ENCODE data around the gene MYH11.
A peak's percentile ranks its signal among the peaks of the same experiment; 100 is the strongest.
"Not testable (repeated sequence)": the region's sequence is repeated elsewhere in the genome, so short reads cannot be mapped to it uniquely, and the experiment has no call there.

Gene MYH11

DNA sequence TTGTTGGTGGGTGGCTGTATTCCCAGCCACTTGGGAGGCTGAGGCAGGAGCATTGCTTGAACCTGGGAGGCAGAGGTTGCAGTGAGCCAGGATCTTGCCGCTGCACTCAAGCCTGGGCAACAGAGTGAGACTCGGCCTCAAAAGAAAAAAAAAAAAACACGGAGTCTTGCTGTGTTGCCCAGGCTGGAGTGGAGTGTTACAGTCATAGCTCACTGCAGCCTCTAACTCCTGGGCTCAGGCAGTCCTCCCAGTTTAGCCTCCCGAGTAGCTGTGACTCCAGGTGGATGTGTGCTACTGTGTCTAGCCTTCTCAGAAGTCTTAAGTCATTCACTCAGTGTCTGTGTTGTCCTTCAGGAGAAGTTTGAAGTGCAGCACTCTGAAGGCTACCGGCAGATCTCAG, 179.4 kb downstream of the MYH11 start:
- FAIRE-seq, result no peak
- no peak for DNase-seq (ENCODE audit: low spot score)

DNA sequence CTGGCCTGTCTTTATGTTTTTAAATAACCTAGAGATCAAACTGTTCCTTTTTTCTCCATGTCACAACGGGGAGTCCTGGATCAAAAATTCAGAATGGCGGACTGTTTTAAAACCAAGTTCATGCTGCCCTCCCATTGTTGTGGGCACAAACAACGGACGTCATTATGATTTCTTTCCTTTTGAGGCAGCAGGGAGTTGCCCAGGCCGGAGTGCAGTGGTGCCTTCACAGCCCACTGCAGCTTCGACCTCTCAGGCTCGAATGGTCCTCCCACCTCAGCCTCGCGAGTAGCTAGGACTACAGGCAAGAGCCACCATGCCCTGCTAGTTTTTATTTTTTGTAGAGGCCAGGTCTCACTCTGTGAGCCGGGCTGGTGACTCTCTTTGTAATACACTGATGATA, 180.3 kb downstream of the MYH11 start:
- FAIRE-seq (no peak), DNase-seq (ENCODE audit: low spot score) (no peak)

DNA sequence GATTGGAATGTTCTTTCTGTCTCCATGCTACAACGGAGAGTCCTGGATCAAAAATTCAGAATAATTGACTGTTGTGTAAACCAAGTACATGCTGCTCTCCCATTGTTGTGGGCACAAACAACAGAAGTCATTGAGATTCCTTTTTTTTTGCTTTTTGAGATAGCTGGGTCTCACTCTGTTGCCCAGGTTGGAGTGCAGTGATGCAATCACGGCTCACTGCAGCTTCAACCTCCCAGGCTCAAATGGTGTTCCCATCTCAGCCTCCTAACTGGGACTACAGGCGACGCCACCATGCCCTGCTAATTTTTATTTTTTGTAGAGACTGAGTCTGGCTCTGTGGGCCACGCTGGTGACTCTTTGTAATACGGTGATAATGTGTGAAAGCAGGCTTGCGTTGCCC, 182.3 kb downstream of the MYH11 start:
- FAIRE-seq, result no peak
- DNase-seq (ENCODE audit: low spot score), result no peak

DNA sequence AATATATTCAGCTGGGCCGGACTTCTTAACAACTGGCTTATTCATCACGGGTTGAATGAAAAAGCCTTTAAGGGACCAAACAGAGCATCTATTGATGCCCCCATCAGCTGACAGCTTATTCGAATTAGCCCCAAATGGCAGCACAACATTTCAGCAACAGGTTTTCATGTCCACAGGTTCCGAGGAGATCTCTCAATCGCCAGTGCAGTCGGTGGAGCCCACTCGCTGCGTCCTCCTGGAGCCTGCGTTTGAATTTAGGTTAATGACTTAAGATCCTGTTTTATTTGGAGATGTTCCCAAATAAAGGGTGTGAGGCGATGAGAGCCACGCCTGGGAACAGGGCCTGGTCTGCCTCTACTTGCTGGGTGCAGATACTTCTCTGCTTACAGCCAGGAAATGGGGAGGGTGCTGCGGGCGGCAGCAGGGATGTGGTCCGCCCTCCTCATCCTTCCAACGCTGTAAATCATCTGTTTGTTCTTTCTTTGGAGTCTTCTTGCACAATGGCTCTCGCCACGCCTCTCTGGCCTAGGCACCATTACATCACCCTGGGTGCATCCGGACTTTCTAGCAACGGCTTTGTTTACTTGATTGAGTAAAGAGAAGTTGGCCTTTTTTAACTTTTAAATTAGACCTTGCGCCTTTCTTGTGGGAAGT, 184.2 kb downstream of the MYH11 start:
- DNase-seq (ENCODE audit: low spot score), result peak; percentile 91

DNA sequence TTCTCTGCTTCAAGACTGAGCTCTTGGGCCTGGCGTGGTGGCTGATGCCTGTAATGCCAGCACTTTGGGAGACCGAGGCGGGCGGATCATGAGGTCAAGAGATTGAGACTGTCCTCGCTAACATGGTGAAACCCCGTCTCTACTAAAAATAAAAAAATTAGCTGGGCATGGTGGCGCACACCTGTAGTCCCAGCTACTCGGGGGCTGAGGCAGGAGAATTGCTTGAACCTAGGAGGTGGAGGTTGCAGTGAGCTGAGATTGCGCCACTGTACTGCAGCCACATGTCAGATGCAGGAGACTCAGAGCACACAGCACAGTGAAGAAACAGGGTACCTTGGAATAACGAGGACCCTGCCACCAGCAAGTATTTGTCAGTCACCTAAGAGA, 184.7 kb downstream of the MYH11 start:
- DNase-seq (ENCODE audit: low spot score); FAIRE-seq: not testable (repeated sequence)

More for the DNA sequence above, 184.2 kb downstream of the MYH11 start:
- no peak for FAIRE-seq

DNA sequence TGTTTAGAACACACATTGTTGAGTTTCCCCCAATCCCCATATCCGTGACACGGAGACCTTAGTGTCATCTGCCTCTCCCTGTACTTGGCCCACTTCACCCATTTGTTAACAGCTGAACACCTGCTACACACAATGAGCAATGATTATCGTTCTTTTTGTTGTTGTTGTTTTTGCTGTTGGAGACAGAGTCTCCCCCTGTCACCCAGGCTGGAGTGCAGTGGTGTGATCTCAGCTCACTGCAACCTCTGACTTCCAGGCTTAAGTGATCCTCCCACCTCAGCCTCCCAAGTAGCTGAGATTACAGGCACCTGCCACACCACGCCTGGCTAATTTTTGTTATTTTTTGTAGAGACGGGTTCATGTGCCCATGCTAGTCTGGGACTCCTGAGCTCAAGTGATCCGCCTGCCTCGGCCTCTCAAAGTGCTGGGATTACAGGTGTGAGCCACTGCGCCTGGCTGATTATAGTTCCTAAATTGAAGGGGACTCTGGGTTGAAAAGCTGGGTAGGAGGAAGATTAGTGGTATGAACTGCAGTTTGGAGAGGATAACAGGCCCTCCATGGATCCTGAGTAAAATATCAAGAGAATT, 185.2 kb downstream of the MYH11 start:
- DNase-seq (ENCODE audit: low spot score) (no peak), FAIRE-seq (no peak)

DNA sequence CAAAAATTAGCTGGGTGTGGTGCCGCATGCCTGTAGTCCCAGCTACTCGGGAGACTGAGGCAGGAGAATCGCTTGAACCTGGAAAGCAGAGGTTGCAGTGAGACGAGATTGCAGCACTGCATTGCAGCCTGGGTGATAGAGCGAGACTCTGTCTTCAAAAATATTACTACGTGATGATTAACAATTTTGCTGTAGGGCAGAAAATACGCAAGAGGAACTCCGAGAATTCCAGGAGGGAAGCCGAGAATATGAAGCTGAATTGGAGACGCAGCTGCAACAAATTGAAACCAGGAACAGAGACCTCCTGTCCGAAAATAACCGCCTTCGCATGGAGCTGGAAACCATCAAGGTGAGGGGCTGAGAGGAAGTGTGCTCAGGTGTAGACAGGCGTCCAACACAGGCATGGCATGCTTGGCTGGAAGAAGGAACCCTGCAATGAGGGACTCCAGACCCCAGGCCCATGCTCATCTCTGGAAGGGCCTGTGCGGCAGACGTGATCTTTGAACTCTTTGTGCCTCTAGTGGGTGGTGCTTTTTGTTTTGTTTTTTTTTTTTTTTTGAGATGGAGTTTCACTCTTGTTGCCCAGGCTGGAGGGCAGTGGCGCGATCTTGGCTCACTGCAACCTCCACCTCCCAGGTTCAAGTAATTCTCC, 189.6 kb downstream of the MYH11 start:
- no peak for DNase-seq (ENCODE audit: low spot score)
- no peak for FAIRE-seq

DNA sequence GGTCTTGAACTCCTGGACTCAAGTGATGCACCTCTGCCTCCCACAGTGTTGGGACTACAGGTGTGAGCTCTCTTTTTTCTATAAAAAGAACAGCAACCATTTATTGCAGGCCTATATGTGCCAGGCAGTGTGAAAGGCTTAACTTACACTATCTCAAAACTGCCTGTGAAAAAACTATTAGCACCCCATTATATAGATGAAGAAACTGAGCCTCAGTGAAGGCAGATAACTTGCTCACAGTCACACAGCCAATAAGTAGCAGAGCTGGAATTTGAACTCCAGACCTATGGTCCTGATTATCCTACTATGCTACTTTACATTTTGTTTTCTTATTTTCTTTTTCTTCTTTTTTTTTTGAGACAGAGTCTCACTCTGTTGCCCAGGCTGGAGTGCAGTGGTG, 191.7 kb downstream of the MYH11 start:
- FAIRE-seq (no peak), DNase-seq (ENCODE audit: low spot score) (no peak)

DNA sequence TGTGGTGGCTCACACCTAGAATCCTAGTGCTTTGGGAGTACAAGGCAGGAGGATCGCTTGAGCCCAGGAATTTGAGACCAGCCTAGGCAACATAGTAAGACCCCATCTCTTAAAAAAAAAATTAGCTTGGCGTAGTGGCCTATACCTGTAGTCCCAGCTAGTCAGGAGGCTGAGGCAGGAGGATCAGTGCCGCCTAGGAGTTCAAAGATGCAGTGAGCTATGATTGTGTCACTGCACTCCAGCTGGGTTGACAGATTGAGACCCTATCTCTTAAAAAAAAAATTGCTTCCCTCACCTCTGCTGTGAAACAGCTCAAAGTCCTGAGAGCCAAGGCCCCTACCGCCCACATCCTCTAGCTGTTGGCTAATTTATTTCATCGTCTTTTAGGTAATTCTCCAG, 196.6 kb downstream of the MYH11 start:
- no peak for FAIRE-seq
- DNase-seq (ENCODE audit: low spot score), result no peak

DNA sequence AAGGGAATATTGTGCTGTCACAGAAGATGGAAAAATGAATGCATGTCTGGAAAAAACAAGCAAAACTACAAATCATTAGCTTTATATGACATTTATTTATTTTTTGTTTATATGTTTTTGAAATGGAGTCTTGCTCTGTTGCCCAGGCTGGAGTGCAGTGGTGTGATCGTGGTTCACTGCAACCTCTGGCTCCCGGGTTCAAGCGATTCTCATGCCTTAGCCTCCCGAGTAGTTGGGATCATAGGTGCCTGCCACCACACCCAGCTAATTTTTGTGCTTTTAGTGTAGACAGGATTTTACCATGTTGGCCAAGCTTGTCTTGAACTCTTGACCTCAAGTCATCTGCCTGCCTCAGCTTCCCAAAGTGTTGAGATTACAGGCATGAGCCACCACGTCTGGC, 198.3 kb downstream of the MYH11 start:
- DNase-seq (ENCODE audit: low spot score) (no peak), FAIRE-seq (no peak)

DNA sequence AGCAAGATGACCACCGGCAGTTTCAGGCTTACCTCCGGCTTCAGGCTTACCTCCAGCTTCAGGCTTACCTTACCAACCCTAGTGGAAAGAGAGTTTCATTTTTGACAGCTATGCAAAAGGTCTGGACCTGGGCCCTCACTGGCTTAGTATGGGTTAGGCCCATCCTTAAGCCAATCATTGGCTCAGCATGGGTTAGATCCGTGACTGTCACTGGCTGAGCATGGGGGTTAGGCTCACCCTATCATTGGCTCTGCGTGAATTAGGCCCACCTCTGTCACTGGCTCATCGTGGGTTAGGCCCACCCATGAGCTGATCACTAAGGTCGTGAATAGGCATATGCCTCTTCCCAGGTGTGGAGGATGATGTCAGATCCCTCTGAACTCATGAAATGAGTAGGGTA, 198.7 kb downstream of the MYH11 start:
- DNase-seq (ENCODE audit: low spot score) (no peak), FAIRE-seq (no peak)

DNA sequence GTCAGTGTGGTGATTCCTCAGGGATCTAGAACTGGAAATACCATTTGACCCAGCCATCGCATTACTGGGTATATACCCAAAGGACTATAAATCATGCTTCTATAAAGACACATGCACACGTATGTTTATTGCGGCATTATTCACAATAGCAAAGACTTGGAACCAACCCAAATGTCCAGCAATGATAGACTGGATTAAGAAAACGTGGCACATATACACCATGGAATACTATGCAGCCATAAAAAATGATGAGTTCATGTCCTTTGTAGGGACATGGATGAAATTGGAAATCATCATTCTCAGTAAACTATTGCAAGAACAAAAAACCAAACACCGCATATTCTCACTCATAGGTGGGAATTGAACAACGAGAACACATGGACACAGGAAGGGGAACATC, 201.3 kb downstream of the MYH11 start:
- FAIRE-seq; DNase-seq (ENCODE audit: low spot score): not testable (repeated sequence)

DNA sequence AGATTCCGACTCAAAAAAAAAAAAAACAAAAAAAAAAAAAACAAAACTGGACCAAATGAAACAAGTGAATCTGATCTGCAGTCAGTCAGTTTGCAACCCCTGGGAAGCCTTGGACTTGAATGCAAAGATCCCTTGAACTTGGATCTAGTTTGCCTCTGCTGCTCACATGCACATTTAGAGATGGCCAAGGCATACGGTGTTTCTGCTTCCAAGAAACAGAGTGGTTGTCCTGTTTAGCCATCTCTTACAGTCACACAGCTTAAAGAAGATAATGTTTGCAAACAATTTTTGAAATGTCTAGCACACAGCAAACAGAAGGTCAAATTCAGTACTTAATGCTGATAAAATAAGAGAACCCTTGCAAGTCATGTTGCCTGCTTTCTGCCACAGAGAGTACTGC, 202.2 kb downstream of the MYH11 start:
- DNase-seq (ENCODE audit: low spot score) (no peak), FAIRE-seq (no peak)

DNA sequence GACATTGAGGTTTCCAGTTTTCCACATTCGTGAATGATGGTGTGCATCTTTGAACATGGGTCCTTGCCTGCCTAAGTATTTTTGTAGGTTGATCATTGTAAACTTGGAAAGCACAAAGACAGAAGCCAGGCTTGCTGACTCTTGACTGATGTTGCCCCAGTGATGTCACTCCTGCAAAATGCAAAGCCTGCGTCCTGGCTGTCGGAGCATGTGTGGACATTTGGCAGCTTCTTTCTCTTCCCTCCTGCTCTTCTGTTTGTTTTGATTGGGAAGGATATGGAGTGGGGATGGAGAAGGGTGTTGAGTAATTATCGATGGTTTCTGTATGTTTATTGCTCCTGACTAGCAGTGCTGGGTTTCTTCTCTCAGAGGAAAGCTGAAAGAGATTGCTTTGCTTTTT, 203.6 kb downstream of the MYH11 start:
- DNase-seq (ENCODE audit: low spot score), result no peak
- no peak for FAIRE-seq

All from urothelium cell line (cell line).